WERI-Rb-1 (cell line): ENCODE data around the gene DIDO1.

ENCODE experiments used
- DNase-seq: peaks from one replicate; pipeline ENCODE4 v3.0.0-alpha.2; 2020
- H3K27ac ChIP-seq: fragments of 250-450 bp; sonication (Bioruptor Pico); 2 replicates; pipeline ENCODE4 v1.5.1; 2020; ENCODE audit warnings: mild to moderate bottlenecking, moderate library complexity
- H3K27me3 ChIP-seq: fragments of 250-450 bp; sonication (Bioruptor Pico); 2 replicates; pipeline ENCODE4 v1.5.1; 2021; ENCODE audit warnings: mild to moderate bottlenecking, low read depth, moderate library complexity; ENCODE audit not compliant: insufficient read depth, severe bottlenecking
- H3K36me3 ChIP-seq: fragments of 250-450 bp; sonication (Bioruptor Pico); 2 replicates; pipeline ENCODE4 v1.5.1; 2020; ENCODE audit warnings: mild to moderate bottlenecking, moderate library complexity
- H3K4me3 ChIP-seq: 2 replicates; pipeline ENCODE4 v1.5.1; 2011; ENCODE audit warnings: low read depth, mild to moderate bottlenecking, control low read depth, low read length
- H3K9me3 ChIP-seq: fragments of 250-450 bp; sonication (Bioruptor Pico); 2 replicates; pipeline ENCODE4 v1.5.1; 2021; ENCODE audit warnings: mild to moderate bottlenecking, moderate library complexity; ENCODE audit not compliant: severe bottlenecking
- TF ChIP-seq, protein P1 (sequence below): IDR thresholded peaks from 2 replicates; pipeline ENCODE4 v1.5.1; 2011; ENCODE audit warnings: low read depth, mild to moderate bottlenecking, control low read depth, inconsistent platforms, low read length

Gene DIDO1

DNA sequence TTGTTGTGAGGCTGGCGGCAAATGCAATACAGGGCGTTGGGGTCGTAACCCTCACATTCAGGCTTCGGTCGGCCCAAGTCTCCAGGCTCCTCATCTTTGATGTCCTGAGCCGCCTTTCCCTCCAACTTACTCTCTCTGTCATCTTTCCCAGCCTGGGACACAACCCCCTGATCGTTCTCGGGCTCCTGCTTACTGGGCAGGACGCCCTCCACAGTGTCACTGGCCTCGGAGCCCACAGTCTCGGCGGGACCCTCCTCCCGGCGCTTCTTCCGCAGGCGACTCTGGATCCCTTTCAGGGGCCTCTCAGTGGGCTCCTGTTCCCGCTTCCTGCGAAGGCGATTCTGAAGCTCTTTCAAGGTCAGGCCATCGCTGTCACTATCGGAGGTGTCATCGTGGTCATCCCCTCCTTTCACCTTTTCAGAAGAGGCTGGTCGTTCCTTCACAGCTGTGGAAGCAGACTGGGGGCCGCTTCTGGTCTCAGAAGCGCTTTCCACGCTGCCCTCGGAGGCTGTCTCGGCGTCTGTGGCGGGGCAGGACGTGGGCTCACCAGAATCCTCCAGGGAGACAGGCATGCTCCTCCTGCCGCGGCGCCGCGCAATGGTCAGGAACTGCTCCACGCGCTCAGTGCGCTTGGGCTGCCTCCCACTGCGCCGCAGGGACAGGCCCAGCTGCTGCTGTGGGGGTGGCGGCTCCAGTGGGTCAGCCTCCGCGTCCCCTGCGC lies 15.4 kb downstream of the DIDO1 start:
- peaks cover 82% of the 10 kb centered on the region for H3K36me3 ChIP-seq
- no peak overlapping the region for H3K27ac ChIP-seq
- H3K4me3 ChIP-seq: no peak overlapping the region

GRCh38 chr20:62910217-62910766 lies 16.0 kb downstream of the DIDO1 start:
- H3K36me3 ChIP-seq: peaks cover 89% of the 10 kb centered on the region
- no peak overlapping the region for H3K27ac ChIP-seq
- no peak for DNase-seq

More for the DNA sequence above, 15.4 kb downstream of the DIDO1 start:
- Histone ChIP-seq H3K27me3 (no peaks in the 10 kb centered on the region), H3K9me3 (no peaks in the 10 kb centered on the region)
- TF ChIP-seq, protein P1, sequence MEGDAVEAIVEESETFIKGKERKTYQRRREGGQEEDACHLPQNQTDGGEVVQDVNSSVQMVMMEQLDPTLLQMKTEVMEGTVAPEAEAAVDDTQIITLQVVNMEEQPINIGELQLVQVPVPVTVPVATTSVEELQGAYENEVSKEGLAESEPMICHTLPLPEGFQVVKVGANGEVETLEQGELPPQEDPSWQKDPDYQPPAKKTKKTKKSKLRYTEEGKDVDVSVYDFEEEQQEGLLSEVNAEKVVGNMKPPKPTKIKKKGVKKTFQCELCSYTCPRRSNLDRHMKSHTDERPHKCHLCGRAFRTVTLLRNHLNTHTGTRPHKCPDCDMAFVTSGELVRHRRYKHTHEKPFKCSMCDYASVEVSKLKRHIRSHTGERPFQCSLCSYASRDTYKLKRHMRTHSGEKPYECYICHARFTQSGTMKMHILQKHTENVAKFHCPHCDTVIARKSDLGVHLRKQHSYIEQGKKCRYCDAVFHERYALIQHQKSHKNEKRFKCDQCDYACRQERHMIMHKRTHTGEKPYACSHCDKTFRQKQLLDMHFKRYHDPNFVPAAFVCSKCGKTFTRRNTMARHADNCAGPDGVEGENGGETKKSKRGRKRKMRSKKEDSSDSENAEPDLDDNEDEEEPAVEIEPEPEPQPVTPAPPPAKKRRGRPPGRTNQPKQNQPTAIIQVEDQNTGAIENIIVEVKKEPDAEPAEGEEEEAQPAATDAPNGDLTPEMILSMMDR: no peak
- no peak for DNase-seq

DNA sequence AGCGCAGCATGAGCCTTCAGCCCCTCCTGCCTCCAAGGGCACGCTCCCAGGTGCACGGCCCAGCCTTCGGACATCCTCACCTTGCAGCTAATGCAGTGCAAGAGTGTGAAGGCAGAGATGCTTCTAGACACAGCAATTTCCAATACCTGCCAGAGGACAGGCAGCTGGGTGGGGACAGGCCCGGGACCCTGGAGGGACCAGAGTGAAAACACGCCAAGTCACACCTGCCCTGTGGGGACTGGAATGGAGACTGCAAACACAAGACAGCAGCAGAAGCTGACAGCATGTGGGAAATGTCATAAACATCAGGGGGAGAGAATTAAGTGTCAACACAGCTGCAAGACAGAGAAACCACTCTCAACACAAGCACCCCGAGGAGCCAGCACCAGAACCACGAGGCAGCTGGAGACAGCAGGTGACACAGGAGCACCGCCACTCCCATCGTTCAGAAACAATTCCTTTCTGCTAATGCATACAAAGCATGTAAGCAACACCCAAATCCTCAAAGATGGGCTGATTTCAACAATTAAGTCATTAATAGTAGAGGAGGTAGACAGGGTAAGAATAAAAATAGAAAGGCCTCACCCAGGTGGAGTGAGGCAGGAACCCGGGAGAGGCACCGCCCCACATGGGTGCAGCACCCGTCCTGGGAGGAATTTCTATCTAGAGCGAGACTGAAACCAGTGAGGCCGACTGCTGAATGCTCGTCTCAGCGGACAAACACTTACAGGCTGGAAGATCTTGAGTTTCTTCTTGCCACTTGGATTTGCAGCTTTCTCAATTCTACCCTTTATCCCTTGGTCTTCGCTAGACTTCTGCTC lies 17.1 kb downstream of the DIDO1 start:
- Histone ChIP-seq H3K4me3 (no peak overlapping the region), H3K27ac (no peak overlapping the region), H3K36me3 (peaks cover 100% of the 10 kb centered on the region), H3K9me3 (no peaks in the 10 kb centered on the region), H3K27me3 (no peaks in the 10 kb centered on the region)
- DNase-seq: no peak
- TF ChIP-seq, protein P1: no peak

More at GRCh38 chr20:62910217-62910766, 16.0 kb downstream of the DIDO1 start:
- Histone ChIP-seq H3K4me3 (no peak overlapping the region), H3K27me3 (no peaks in the 10 kb centered on the region), H3K9me3 (no peaks in the 10 kb centered on the region)
- TF ChIP-seq, protein P1: no peak

DNA sequence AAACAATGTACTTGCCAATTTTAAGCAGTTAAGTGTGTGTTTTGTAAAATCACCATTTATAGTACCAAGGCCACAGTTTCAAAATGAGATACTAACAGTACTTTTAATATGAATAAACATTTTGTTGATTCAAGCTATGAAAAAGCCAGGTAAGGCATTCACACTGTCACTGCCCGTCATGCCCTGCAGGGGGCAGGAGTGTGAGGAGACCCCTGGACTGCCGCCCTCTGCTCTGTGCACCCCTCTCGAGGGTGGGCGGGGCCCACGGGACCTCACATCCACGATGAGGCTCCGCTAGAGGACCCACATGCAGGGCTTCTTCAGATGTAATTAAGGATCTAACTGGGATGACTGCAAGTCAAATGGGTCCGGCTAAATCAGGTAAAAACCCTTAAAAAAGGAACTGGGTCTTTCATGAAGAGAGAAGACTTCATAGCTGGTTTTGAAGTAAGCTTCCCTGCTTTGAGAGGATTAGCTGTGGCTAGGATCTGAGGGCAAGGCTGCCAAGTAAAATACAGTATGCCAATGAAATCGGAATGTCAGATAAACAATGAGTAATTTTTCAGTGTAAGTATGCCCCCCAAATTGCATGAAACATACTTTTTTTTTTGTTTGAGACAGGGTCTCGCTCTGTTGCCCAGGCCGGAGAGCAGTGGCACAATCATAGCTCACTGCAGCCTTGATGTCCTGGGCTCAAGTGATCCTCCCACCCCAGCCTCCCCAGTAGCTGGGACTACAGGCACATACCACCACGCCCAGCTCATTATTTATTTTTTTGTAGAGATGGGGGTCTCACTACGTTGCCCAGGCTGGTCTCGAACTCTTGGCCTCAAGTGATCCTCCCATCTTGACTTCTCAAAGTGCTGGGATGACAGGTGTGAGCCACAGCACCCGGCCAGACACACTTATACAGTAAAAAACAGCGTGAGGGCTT lies 18.7 kb downstream of the DIDO1 start:
- H3K27ac ChIP-seq: no peak overlapping the region
- peaks cover 100% of the 10 kb centered on the region for H3K36me3 ChIP-seq
- H3K9me3 ChIP-seq: no peaks in the 10 kb centered on the region
- H3K4me3 ChIP-seq: no peak overlapping the region
- TF ChIP-seq, protein P1: peak; percentile 74
- DNase-seq: peak; percentile 50
- no peaks in the 10 kb centered on the region for H3K27me3 ChIP-seq

- TF ChIP-seq, protein P1: no peak
- H3K27ac ChIP-seq: no peak overlapping the region
- H3K36me3 ChIP-seq: peaks cover 100% of the 10 kb centered on the region
- DNase-seq: no peak
- H3K9me3 ChIP-seq: no peaks in the 10 kb centered on the region
- H3K27me3 ChIP-seq: no peaks in the 10 kb centered on the region
- H3K4me3 ChIP-seq: no peak overlapping the region
Measured at GRCh38 chr20:62906647-62907375, 19.5 kb downstream of the DIDO1 start.
